Muscle layer of colon (tissue), 2 donors: Measurements from ENCODE around the gene BCL3.

ENCODE experiments used
- H3K27ac ChIP-seq: one replicate; pipeline ENCODE4 v1.7.0; 2013; ENCODE audit warnings: low read depth, mild to moderate bottlenecking, low read length, moderate library complexity
- H3K27me3 ChIP-seq, 2 donors: one replicate each; pipeline ENCODE4 v1.7.0; 2013; ENCODE audit warnings: low read length in 2 of 2, mild to moderate bottlenecking in 2 of 2; ENCODE audit not compliant: insufficient read depth in 2 of 2, control insufficient read depth in 1 of 2
- H3K36me3 ChIP-seq: one replicate; pipeline ENCODE4 v1.7.0; 2013; ENCODE audit warnings: mild to moderate bottlenecking, low read length; ENCODE audit not compliant: insufficient read depth
- H3K4me1 ChIP-seq: one replicate; pipeline ENCODE4 v1.7.0; 2013; ENCODE audit warnings: mild to moderate bottlenecking, low read length; ENCODE audit not compliant: insufficient read depth
- H3K4me3 ChIP-seq, 2 donors: one replicate each; pipeline ENCODE4 v1.7.0; 2013; ENCODE audit warnings: low read length in 2 of 2, low read depth in 1 of 2, mild to moderate bottlenecking in 1 of 2, moderate library complexity in 1 of 2
- H3K9ac ChIP-seq: one replicate; pipeline ENCODE4 v1.7.0; 2013; ENCODE audit warnings: low read length
- H3K9me3 ChIP-seq: one replicate; pipeline ENCODE4 v1.7.0; 2013; ENCODE audit warnings: mild to moderate bottlenecking, low read length
- donor health status: abdominal sarcoma.
- donor health status: Adenocarcinoma of cecum.

The BCL3 gene

DNA sequence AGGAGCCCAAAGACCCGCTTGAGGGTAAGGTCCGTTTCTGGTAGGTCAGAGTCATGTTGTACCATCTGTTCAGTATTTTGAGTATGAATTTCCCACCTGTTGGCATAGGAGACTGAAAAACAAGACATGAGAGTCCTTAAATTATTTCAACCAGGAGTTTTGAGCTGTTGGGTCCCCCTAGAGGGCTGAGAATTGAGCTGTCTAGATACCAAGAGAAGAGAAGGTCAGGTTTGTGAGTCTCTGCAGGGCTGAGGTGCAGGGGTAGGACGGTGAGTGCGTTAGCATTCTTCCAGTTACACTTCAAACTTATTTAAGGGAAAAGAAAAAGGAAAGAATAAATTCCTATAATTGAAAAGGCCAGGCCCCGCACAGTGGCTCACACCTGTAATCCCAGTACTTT is 34.2 kb downstream of the BCL3 start:
- Histone ChIP-seq H3K27me3 (peaks cover 0 to 8% of the 10 kb centered on the region in 2 donors), H3K9ac (no peak overlapping the region), H3K27ac (no peak overlapping the region), H3K4me3 (no peak overlapping the region), H3K4me1 (no peaks in the 10 kb centered on the region), H3K9me3 (no peaks in the 10 kb centered on the region), H3K36me3 (no peaks in the 10 kb centered on the region)

DNA sequence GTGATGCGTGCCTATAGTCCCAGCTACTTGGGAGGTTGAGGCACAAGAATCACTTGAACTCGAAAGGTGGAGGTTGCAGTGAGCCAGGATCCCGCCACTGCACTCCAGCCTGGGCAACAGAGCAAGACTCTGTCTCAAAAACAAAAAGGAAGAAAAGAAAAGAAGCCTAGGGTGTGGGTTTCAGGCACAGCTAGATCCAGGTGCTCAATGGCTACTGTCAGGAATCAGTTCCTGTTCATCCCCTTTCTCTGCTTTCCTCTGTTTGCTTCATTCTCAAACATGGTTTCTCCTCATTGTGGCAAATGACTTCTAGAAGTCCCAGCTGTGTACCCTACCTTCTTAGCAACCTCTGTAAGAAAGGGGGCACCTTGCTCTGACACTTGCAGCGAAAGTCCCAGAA is 35.0 kb downstream of the BCL3 start:
- no peaks in the 10 kb centered on the region for H3K9me3 ChIP-seq
- H3K9ac ChIP-seq, result no peak overlapping the region
- no peak overlapping the region for H3K27ac ChIP-seq
- no peaks in the 10 kb centered on the region for H3K36me3 ChIP-seq
- no peak overlapping the region for H3K4me3 ChIP-seq
- H3K27me3 ChIP-seq, result peaks cover 0 to 4% of the 10 kb centered on the region in 2 donors
- no peaks in the 10 kb centered on the region for H3K4me1 ChIP-seq

GRCh38 chr19:44785271-44785670 is 36.8 kb downstream of the BCL3 start:
- Histone ChIP-seq H3K4me3 (no peak overlapping the region), H3K4me1 (no peaks in the 10 kb centered on the region), H3K36me3 (no peaks in the 10 kb centered on the region), H3K27me3 (no peaks in the 10 kb centered on the region), H3K27ac (no peak overlapping the region), H3K9ac (no peak overlapping the region), H3K9me3 (no peaks in the 10 kb centered on the region)

- Histone ChIP-seq H3K36me3 (no peaks in the 10 kb centered on the region), H3K9ac (no peak overlapping the region), H3K27ac (no peak overlapping the region), H3K9me3 (no peaks in the 10 kb centered on the region), H3K4me3 (no peak overlapping the region), H3K27me3 (no peaks in the 10 kb centered on the region), H3K4me1 (no peaks in the 10 kb centered on the region)
Measured at GRCh38 chr19:44785993-44786392, 37.5 kb downstream of the BCL3 start.

GRCh38 chr19:44788971-44789370 is 40.5 kb downstream of the BCL3 start:
- H3K4me3 ChIP-seq, result no peak overlapping the region
- H3K36me3 ChIP-seq, result no peaks in the 10 kb centered on the region
- no peaks in the 10 kb centered on the region for H3K4me1 ChIP-seq

GRCh38 chr19:44789943-44790483 is 41.5 kb downstream of the BCL3 start:
- Histone ChIP-seq H3K9ac (no peak overlapping the region), H3K36me3 (no peaks in the 10 kb centered on the region)

More at GRCh38 chr19:44788971-44789370, 40.5 kb downstream of the BCL3 start:
- Histone ChIP-seq H3K9ac (no peak overlapping the region), H3K27me3 (peaks cover 0 to 1% of the 10 kb centered on the region in 2 donors), H3K27ac (no peak overlapping the region), H3K9me3 (no peaks in the 10 kb centered on the region)

DNA sequence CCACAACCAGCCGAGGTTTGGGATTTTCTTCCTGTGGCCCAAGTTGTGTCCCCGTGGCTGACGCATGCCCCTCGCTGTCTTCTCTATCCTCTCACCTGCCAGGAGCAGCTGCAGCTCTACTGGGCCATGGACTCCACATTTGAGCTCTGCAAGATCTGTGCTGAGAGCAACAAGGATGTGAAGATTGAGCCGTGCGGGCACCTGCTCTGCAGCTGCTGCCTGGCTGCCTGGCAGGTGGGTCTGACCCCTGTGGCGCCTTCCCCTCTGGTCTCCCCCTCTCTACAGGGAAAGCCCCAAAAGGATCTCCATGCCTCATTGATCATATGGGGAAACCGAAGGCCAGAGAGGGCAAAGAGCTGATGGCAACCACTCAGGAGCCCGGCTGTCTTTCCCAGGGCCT is 43.8 kb downstream of the BCL3 start:
- H3K9ac ChIP-seq, result no peak overlapping the region
- no peak overlapping the region for H3K27ac ChIP-seq
- no peak overlapping the region for H3K4me3 ChIP-seq
- H3K27me3 ChIP-seq, result peaks cover 0 to 3% of the 10 kb centered on the region in 2 donors
- H3K4me1 ChIP-seq, result no peaks in the 10 kb centered on the region
- H3K36me3 ChIP-seq, result no peaks in the 10 kb centered on the region
- no peaks in the 10 kb centered on the region for H3K9me3 ChIP-seq

More at GRCh38 chr19:44789943-44790483, 41.5 kb downstream of the BCL3 start:
- H3K4me3 ChIP-seq, result no peak overlapping the region
- H3K4me1 ChIP-seq, result no peaks in the 10 kb centered on the region
- no peaks in the 10 kb centered on the region for H3K9me3 ChIP-seq
- H3K27me3 ChIP-seq, result peaks cover 0 to 3% of the 10 kb centered on the region in 2 donors
- no peak overlapping the region for H3K27ac ChIP-seq

DNA sequence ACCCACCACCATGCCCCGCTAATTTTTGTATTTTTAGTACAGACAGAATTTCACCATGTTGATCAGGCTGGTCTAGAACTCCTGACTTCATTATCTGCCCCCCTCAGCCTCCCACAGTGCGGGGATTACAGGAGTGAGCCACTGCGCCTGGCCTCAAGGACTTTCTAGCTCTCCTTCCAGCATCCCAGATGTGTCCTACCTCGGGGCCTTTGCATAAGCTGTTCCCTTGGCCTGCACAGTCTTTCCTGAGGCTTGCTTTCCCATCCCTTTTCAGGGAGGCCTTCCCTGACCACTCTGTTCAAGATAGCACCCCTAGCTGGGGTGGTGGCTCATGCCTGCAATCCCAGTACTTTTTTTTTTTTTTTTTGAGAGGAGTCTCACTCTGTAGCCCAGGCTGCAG is 46.1 kb downstream of the BCL3 start:
- peaks cover 0 to 3% of the 10 kb centered on the region in 2 donors for H3K27me3 ChIP-seq
- no peaks in the 10 kb centered on the region for H3K36me3 ChIP-seq

GRCh38 chr19:44795398-44795987 is 47.0 kb downstream of the BCL3 start:
- H3K4me1 ChIP-seq, result no peaks in the 10 kb centered on the region
- peaks cover 0 to 3% of the 10 kb centered on the region in 2 donors for H3K27me3 ChIP-seq
- H3K4me3 ChIP-seq, result no peak overlapping the region
- H3K9ac ChIP-seq, result no peak overlapping the region
- H3K9me3 ChIP-seq, result no peaks in the 10 kb centered on the region
- no peak overlapping the region for H3K27ac ChIP-seq
- no peaks in the 10 kb centered on the region for H3K36me3 ChIP-seq

More for the DNA sequence above, 46.1 kb downstream of the BCL3 start:
- no peak overlapping the region for H3K4me3 ChIP-seq
- H3K4me1 ChIP-seq, result no peaks in the 10 kb centered on the region
- no peak overlapping the region for H3K9ac ChIP-seq
- no peak overlapping the region for H3K27ac ChIP-seq
- no peaks in the 10 kb centered on the region for H3K9me3 ChIP-seq

GRCh38 chr19:44796701-44797115 is 48.2 kb downstream of the BCL3 start:
- H3K4me3 ChIP-seq, result no peak overlapping the region
- H3K36me3 ChIP-seq, result no peaks in the 10 kb centered on the region
- no peaks in the 10 kb centered on the region for H3K9me3 ChIP-seq
- peaks cover 0 to 3% of the 10 kb centered on the region in 2 donors for H3K27me3 ChIP-seq
- no peaks in the 10 kb centered on the region for H3K4me1 ChIP-seq
- H3K27ac ChIP-seq, result no peak overlapping the region
- H3K9ac ChIP-seq, result no peak overlapping the region

DNA sequence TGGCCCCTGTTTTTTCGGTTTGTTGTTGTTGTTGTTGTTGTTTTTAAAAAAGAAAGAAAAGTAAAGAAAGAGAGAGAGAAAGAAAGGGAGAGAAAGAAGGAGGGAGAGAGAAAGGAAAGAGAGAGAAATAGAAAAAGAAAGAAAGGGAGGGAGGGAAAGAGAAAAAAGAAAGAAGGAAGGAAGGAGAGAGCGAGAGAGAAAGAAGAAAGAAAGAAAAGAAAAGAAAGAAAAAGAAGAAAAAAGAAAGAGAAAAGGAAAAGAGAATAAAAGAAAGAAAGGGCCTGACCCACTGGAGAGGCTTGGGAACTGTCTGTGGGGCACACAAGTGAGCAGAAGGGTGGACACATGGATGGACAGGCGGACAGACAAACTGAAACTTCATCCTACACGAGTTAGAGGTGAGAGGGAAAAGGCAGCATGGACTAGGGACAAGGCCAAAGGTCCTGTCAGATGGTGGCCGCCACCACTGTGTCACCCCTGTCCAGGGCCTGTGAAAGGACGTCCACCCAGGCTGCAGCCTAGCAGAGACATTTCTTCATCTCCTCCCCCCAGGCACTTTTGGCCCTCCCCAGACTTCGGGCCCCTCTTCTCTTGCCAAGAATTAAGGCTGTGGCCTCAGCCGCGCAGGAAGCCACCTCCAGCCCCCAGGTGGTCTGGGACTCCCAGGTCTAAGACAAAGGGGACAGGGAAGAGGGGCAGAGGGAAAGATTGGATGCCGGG is 51.3 kb downstream of the BCL3 start:
- H3K4me1 ChIP-seq, result no peaks in the 10 kb centered on the region
- no peak overlapping the region for H3K27ac ChIP-seq
- H3K4me3 ChIP-seq, result no peak overlapping the region
- H3K9ac ChIP-seq, result no peak overlapping the region
- H3K27me3 ChIP-seq, result no peaks in the 10 kb centered on the region
- H3K9me3 ChIP-seq, result no peaks in the 10 kb centered on the region
- H3K36me3 ChIP-seq, result no peaks in the 10 kb centered on the region
